GM12874 (cell line): ENCODE data around the gene GSTM1.

Experiments used
- CTCF ChIP-seq: IDR thresholded peaks from 2 replicates; pipeline ENCODE4 v1.5.1; 2011; ENCODE audit warnings: low read depth, mild to moderate bottlenecking, control low read depth, low read length, moderate library complexity; ENCODE audit not compliant: insufficient read depth

GSTM1 gene

GRCh38 chr1:109714661-109715372, 27.2 kb downstream of the GSTM1 start:
- TF ChIP-seq CTCF, result no peak

GRCh38 chr1:109716121-109716520, 28.5 kb downstream of the GSTM1 start:
- TF ChIP-seq CTCF, result no peak

GRCh38 chr1:109716570-109717090, 29.0 kb downstream of the GSTM1 start:
- TF ChIP-seq CTCF, result no peak

DNA sequence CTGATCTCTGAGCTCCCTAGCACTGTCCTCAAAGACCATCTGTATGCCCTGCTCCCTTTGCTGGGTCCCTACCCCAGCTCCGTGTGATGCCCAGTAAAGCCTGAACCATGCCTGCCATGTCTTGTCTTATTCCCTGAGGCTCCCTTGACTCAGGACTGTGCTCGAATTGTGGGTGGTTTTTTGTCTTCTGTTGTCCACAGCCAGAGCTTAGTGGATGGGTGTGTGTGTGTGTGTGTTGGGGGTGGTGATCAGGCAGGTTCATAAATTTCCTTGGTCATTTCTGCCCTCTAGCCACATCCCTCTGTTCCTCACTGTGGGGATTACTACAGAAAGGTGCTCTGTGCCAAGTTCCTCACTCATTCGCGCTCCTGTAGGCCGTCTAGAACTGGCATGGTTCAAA, 30.1 kb downstream of the GSTM1 start:
- TF ChIP-seq CTCF, result no peak

DNA sequence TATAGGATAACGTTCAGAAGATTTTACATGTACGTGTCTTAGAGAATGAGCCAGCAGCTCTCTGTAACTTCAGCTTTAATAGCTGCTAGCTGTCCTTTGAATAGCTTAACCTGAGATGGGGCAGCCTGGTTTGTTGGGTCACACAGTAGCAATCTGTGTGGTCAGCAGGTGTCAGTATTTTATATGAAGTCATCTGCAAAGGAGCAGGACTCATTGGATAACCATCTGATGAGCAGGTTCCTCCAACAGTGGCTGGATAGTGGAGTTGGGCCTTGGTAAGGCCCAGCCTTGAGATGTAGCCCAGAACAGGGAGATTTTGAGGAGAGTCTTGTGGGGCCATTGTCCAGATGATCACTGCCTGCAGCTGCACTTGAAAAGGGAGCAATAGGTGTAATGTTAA, 30.9 kb downstream of the GSTM1 start:
- no peak for TF ChIP-seq CTCF

- TF ChIP-seq CTCF, result no peak
Measured at GRCh38 chr1:109719337-109719837, 31.8 kb downstream of the GSTM1 start.

- TF ChIP-seq CTCF, result no peak
Measured at GRCh38 chr1:109721042-109721441, 33.4 kb downstream of the GSTM1 start.
